IMR-90 (cell line): Measurements from ENCODE around the gene SLC17A5. TPM values are rescaled to one million over a fixed set of nuclear protein-coding genes. Genes with fewer than 3 reads are reported as not detected.
A peak's percentile ranks its signal among the peaks of the same experiment; 100 is the strongest.
"Not testable (repeated sequence)": the region's sequence is repeated elsewhere in the genome, so short reads cannot be mapped to it uniquely, and the experiment has no call there.

Experiments used
- ATAC-seq: fragments of 200-7000 bp; cut with Tn5 transposase; 2 replicates; pipeline ENCODE4 v1.9.1; 2020; ENCODE audit warnings: low read depth, mild to moderate bottlenecking, moderate library complexity
- BruUV-seq: library from RNA; stranded (reverse); fragments of 400-500 nt; replicated peaks from 2 replicates; lab custom pipeline; 2021; lab: Mats Ljungman, UMichigan
- CTCF ChIA-PET: fragments of 300-600 bp; formaldehyde crosslinking; extraction: SDS; loops from one replicate; lab custom pipeline; 2021; ENCODE audit warnings: antibody characterized with exemption; lab: Yijun Ruan, JAX
- POLR2A ChIA-PET: fragments of 300-600 bp; sonication (Branson Sonifier 250); formaldehyde crosslinking; loops from one replicate; lab custom pipeline; 2022; ENCODE audit warnings: antibody characterized with exemption; ENCODE audit not compliant: unreplicated experiment; lab: Charles Lee
- DNase-seq: peaks from one replicate; pipeline ENCODE4 v3.0.0; 2013
- H2AFZ ChIP-seq: replicated peaks from 2 replicates; pipeline ENCODE3; 2013; ENCODE audit warnings: low read length, mild to moderate bottlenecking; ENCODE audit not compliant: poor library complexity
- H2AK5ac ChIP-seq: 2 replicates; pipeline ENCODE4 v1.6.1; 2013; ENCODE audit warnings: low read depth, low read length, inconsistent platforms
- H2AK9ac ChIP-seq: replicated peaks from 2 replicates; pipeline ENCODE3; 2013; ENCODE audit warnings: mild to moderate bottlenecking, low read depth, low read length, moderate library complexity; ENCODE audit not compliant: poor library complexity
- H2BK120ac ChIP-seq: 2 replicates; pipeline ENCODE4 v1.6.1; 2013; ENCODE audit warnings: low read depth, low read length, inconsistent platforms
- H2BK15ac ChIP-seq: 3 replicates; pipeline ENCODE4 v1.6.1; 2013; ENCODE audit warnings: low read depth, low read length, inconsistent platforms
- H2BK20ac ChIP-seq: 2 replicates; pipeline ENCODE4 v1.6.1; 2013; ENCODE audit warnings: low read depth, mild to moderate bottlenecking, inconsistent platforms, low read length, moderate library complexity
- H2BK5ac ChIP-seq: 2 replicates; pipeline ENCODE4 v1.6.1; 2013; ENCODE audit warnings: mild to moderate bottlenecking, low read depth, low read length, inconsistent platforms; ENCODE audit not compliant: poor library complexity, severe bottlenecking
- H3K14ac ChIP-seq: replicated peaks from 2 replicates; pipeline ENCODE4 v1.6.1; 2013; ENCODE audit warnings: low read depth, low read length, inconsistent platforms
- H3K18ac ChIP-seq: 2 replicates; pipeline ENCODE4 v1.6.1; 2013; ENCODE audit warnings: low read depth, low read length, control low read depth
- H3K23ac ChIP-seq: 2 replicates; pipeline ENCODE4 v1.6.1; 2013; ENCODE audit warnings: low read depth, low read length, inconsistent platforms
- H3K27ac ChIP-seq: 2 replicates; pipeline ENCODE4 v1.5.1; 2013; ENCODE audit warnings: mild to moderate bottlenecking, control low read depth, low read length; ENCODE audit not compliant: insufficient read depth
- H3K27me3 ChIP-seq: 2 replicates; pipeline ENCODE4 v1.6.1; 2013; ENCODE audit warnings: low read length; ENCODE audit not compliant: control insufficient read depth, insufficient read depth
- H3K36me3 ChIP-seq: 2 replicates; pipeline ENCODE4 v1.6.1; 2013; ENCODE audit warnings: low read length, mixed read lengths; ENCODE audit not compliant: control insufficient read depth, insufficient read depth
- H3K4ac ChIP-seq: 2 replicates; pipeline ENCODE4 v1.6.1; 2013; ENCODE audit warnings: low read depth, low read length, inconsistent platforms
- H3K4me1 ChIP-seq: 2 replicates; pipeline ENCODE4 v1.6.1; 2013; ENCODE audit warnings: low read length, mixed read lengths; ENCODE audit not compliant: control insufficient read depth, insufficient read depth
- H3K4me2 ChIP-seq: 2 replicates; pipeline ENCODE4 v1.6.1; 2013; ENCODE audit warnings: low read depth, mild to moderate bottlenecking, control low read depth, low read length, moderate library complexity
- H3K4me3 ChIP-seq: 2 replicates; pipeline ENCODE4 v1.5.1; 2013; ENCODE audit warnings: low read depth, mild to moderate bottlenecking, control low read depth, low read length, moderate library complexity; ENCODE audit not compliant: insufficient read depth
- H3K56ac ChIP-seq: 2 replicates; pipeline ENCODE4 v1.6.1; 2013; ENCODE audit warnings: low read length, inconsistent platforms; ENCODE audit not compliant: insufficient read depth; ENCODE audit errors: extremely low read depth
- H3K79me1 ChIP-seq, 2 experiments: 2 replicates each; pipeline ENCODE4 v1.6.1; 2013; ENCODE audit warnings: low read length in 2 of 2, inconsistent platforms in 1 of 2, low read depth in 1 of 2
- H3K9ac ChIP-seq: 2 replicates; pipeline ENCODE4 v1.6.1; 2013; ENCODE audit warnings: low read depth, low read length, control low read depth
- H3K9me1 ChIP-seq: 2 replicates; pipeline ENCODE4 v1.6.1; 2013; ENCODE audit warnings: low read length, inconsistent platforms; ENCODE audit not compliant: insufficient read depth
- H3K9me3 ChIP-seq: 2 replicates; pipeline ENCODE4 v1.6.1; 2013; ENCODE audit warnings: low read length; ENCODE audit not compliant: control insufficient read depth, insufficient read depth
- H4K20me1 ChIP-seq: 2 replicates; pipeline ENCODE4 v1.6.1; 2013; ENCODE audit warnings: low read length, inconsistent platforms; ENCODE audit not compliant: insufficient read depth
- H4K5ac ChIP-seq: 2 replicates; pipeline ENCODE4 v1.6.1; 2013; ENCODE audit warnings: mild to moderate bottlenecking, low read depth, low read length, control low read depth
- H4K8ac ChIP-seq, 2 experiments: 2 replicates each; pipeline ENCODE4 v1.6.1; 2013; ENCODE audit warnings: low read depth in 2 of 2, low read length in 2 of 2, control low read depth in 1 of 2, inconsistent platforms in 1 of 2
- H4K91ac ChIP-seq: 2 replicates; pipeline ENCODE4 v1.6.1; 2013; ENCODE audit warnings: low read depth, low read length, inconsistent platforms; ENCODE audit not compliant: insufficient read depth
- ELK1 ChIP-seq: fragments of 150-350 bp; IDR thresholded peaks from 2 replicates; pipeline ENCODE4 v1.6.1; 2016; ENCODE audit warnings: low read depth, mild to moderate bottlenecking, low read length, moderate library complexity, borderline replicate concordance
- RCOR1 ChIP-seq: IDR thresholded peaks from 2 replicates; pipeline ENCODE4 v1.6.1; 2012; ENCODE audit warnings: mild to moderate bottlenecking, low read length, improper control_type of control experiment; ENCODE audit not compliant: insufficient replicate concordance
- SMC3 ChIP-seq: fragments of 150-350 bp; IDR thresholded peaks from 2 replicates; pipeline ENCODE4 v1.6.1; 2016; ENCODE audit warnings: low read depth, mild to moderate bottlenecking, antibody characterized with exemption, low read length, moderate library complexity
- USF2 ChIP-seq: fragments of 150-350 bp; IDR thresholded peaks from 2 replicates; pipeline ENCODE4 v1.6.1; 2017; ENCODE audit warnings: mild to moderate bottlenecking, antibody characterized with exemption, low read length, low read depth
- WGBS, 2 experiments: methylation state at CpG; one replicate each; pipeline versions ENCODE4 v1.1.5 to v1.1.7; 2013; ENCODE audit warnings: missing lambda C conversion rate in 2 of 2; ENCODE audit not compliant: insufficient read length in 1 of 2; ENCODE audit errors: extremely low coverage in 2 of 2; 5-methylcytosine and 5-hydroxymethylcytosine counted together
- dilution Hi-C: fragments of 300-500 bp; cut with HindIII; formaldehyde crosslinking; loops from one replicate; pipeline ENCODE4 v1.14.3; 2018; ENCODE audit warnings: low sequenced_read_pairs; ENCODE audit not compliant: unreplicated experiment
- in situ Hi-C: fragments of 300-500 bp; cut with MboI; formaldehyde crosslinking; loops from 3 replicates; pipeline ENCODE4 v1.14.3; 2019; ENCODE audit warnings: low sequenced_read_pairs, inconsistent platforms, mixed read lengths
- intact Hi-C: fragments of 100-400 bp; cut with micrococcal nuclease; formaldehyde crosslinking; loops from 2 replicates; pipeline ENCODE4 v1.10.0; 2022
- polyA plus RNA-seq, 3 experiments: library from polyadenylated mRNA; depleted of rRNA; stranded (reverse); fragments of >200 nt; gene quantifications; 2 replicates each; pipeline ENCODE4 v1.2.3, GENCODE V29; 2012; ENCODE audit warnings: low replicate concordance in 1 of 3
- total RNA-seq: library from RNA; depleted of rRNA; stranded (reverse); fragments of >200 nt; gene quantifications from 2 replicates; pipeline ENCODE4 v1.2.3, GENCODE V29; 2012

The SLC17A5 gene
- total and polyA plus RNA-seq, 2 of the 4 experiments (the other 2 are of a cell fraction): 20.8 to 27.2 TPM

GRCh38 chr6:73680289-73680918, 26.6 kb upstream of the SLC17A5 start:
- BruUV-seq: no TSS peak
- Histone ChIP-seq H2BK20ac (no peak overlapping the region), H3K4ac (no peak overlapping the region), H2AK9ac (no peak overlapping the region), H4K91ac (no peak overlapping the region), H3K9me1 (0 out of 2 replicates have a peak, but pooled peaks cover 3% of the 10 kb centered on the region), H3K56ac (no peak overlapping the region), H3K4me1 (no peaks in the 10 kb centered on the region), H2AFZ (peak overlapping the region; percentile 63), H2BK120ac (no peak overlapping the region), H3K14ac (no peak overlapping the region), H3K4me2 (no peak overlapping the region), H2AK5ac (no peak overlapping the region), H4K20me1 (no peaks in the 10 kb centered on the region), H2BK15ac (no peak overlapping the region), H3K27ac (no peak overlapping the region), H3K79me1 (no peaks in the 10 kb centered on the region), H2BK5ac (no peak overlapping the region), H4K5ac (no peak overlapping the region), H3K27me3 (no peaks in the 10 kb centered on the region), H3K9me3 (no peaks in the 10 kb centered on the region), H4K8ac (no peak overlapping the region), H3K9ac (no peak overlapping the region), H3K36me3 (no peaks in the 10 kb centered on the region), H3K18ac (no peak overlapping the region), H3K23ac (no peak overlapping the region), H3K4me3 (no peak overlapping the region)
- intact Hi-C loops (no loop called here), in situ Hi-C loops (no loop called here), dilution Hi-C loops (no loop called here)
- DNase-seq: no peak
- 67% methylated on average over 1 of the region's 5 CpGs; no CpG with 5 or more reads in 1 of the 2 experiments for WGBS, 2 experiments
- ChIA-PET POLR2A (no interaction called here), CTCF (interaction anchor here (0.6 to 0.9 kb wide), 2 partner anchors 53 to 54 kb away, joined by 3 read pairs; no protein-coding TSS in a partner anchor)
- TF ChIP-seq RCOR1 (no peak), ELK1 (no peak), SMC3 (no peak), USF2 (no peak)
- no peak for ATAC-seq

DNA sequence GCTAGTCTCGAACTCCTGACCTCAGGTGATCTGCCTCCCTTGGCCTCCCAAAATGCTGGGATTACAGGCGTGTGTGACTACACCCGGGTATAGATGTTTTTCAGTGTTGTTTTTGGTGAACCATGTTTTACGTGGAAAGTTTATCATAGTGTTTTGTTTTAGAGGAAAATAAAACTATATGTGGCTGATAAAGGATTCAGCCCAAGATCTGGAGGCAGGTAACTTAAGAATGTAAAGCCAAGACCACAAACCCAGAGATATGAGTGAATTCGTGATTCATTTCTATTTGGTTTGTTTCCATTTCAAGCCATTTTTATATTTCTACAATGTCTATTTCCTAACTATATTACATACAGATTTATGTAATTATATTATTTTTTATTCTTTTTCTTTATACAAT, 26.1 kb upstream of the SLC17A5 start:
- not testable (repeated sequence) for BruUV-seq, H3K23ac ChIP-seq
- in situ Hi-C loops: loop anchor here (5.0 to 10.0 kb wide), 2 partner anchors 52 to 1535 kb away; no protein-coding TSS in a partner anchor

More for the DNA sequence above, 26.1 kb upstream of the SLC17A5 start:
- H3K79me1 ChIP-seq, H2AK9ac ChIP-seq, H4K8ac ChIP-seq, H2BK120ac ChIP-seq, H3K4me1 ChIP-seq, H2BK20ac ChIP-seq, POLR2A ChIA-PET, H4K5ac ChIP-seq, dilution Hi-C loops, H3K9me1 ChIP-seq, ATAC-seq, H3K9me3 ChIP-seq, H4K20me1 ChIP-seq, intact Hi-C loops, H2AK5ac ChIP-seq, H3K56ac ChIP-seq, H3K36me3 ChIP-seq, H3K4me2 ChIP-seq, H3K4ac ChIP-seq, H3K27ac ChIP-seq, H2BK5ac ChIP-seq, H3K18ac ChIP-seq, H2AFZ ChIP-seq, H3K14ac ChIP-seq, H4K91ac ChIP-seq, CTCF ChIA-PET, DNase-seq, H3K4me3 ChIP-seq, H2BK15ac ChIP-seq, H3K9ac ChIP-seq, H3K27me3 ChIP-seq: not testable (repeated sequence)
- WGBS, 2 experiments: 55% methylated on average over 2 of the region's 5 CpGs; no CpG with 5 or more reads in 1 of the 2 experiments
